Measurements from ENCODE around the gene PTPN3. TPM values are rescaled to one million over a fixed set of nuclear protein-coding genes. Genes with fewer than 3 reads are reported as not detected.

Gene PTPN3
- total RNA-seq, 1 experiment from 2014 or later, result 20.8 TPM

- TF ChIP-seq TCF7L2 (IDR thresholded peaks at IDR 0.05; ENCODE audit: borderline replicate concordance, extremely low read depth, insufficient read depth, insufficient read length) (no peak), EGR1 (IDR thresholded peaks at IDR 0.05; ENCODE audit: low read depth) (no peak), FOSL1 (IDR thresholded peaks at IDR 0.05; ENCODE audit: low read depth) (peak; percentile 54; the same call in 1 of the 2 replicates), SP1 (IDR thresholded peaks at IDR 0.05; ENCODE audit: low read depth) (peak; percentile 52), EZH2 (IDR thresholded peaks at IDR 0.05) (no peak), REST (IDR thresholded peaks at IDR 0.05; ENCODE audit: low read depth) (no peak), POLR2AphosphoS5 (IDR thresholded peaks at IDR 0.05; ENCODE audit: low read depth, low read length) (no peak), CEBPB (IDR thresholded peaks at IDR 0.05; ENCODE audit: low read depth) (peak; percentile 80), ATF3 (IDR thresholded peaks at IDR 0.05) (no peak), RAD21 (IDR thresholded peaks at IDR 0.05; ENCODE audit: low read depth) (no peak), EZH2phosphoT487 (IDR thresholded peaks at IDR 0.05; ENCODE audit: borderline replicate concordance) (no peak)
Measured at GRCh38 chr9:109507421-109507838, 9.3 kb upstream of the PTPN3 start (continued).

- H3K4me3 ChIP-seq (replicated peaks in 1 of 2; ENCODE audit: low read depth in 1 of 2, low read length in 2 of 2), result no peak overlapping the region
- no peaks in the 10 kb centered on the region for H3K27me3 ChIP-seq (ENCODE audit: insufficient read depth, low read length)
- no peaks in the 10 kb centered on the region for H3K79me2 ChIP-seq (ENCODE audit: insufficient read depth, low read length)
- ATAC-seq (no peak), DNase-seq (ENCODE audit: low read depth, low spot score) (no peak)
- H2AFZ ChIP-seq (ENCODE audit: low read depth, low read length, poor library complexity, severe bottlenecking), result no peak overlapping the region
- no peaks in the 10 kb centered on the region for H3K9me3 ChIP-seq (ENCODE audit: control insufficient read depth in 1 of 2, insufficient read depth in 1 of 2, low read depth in 1 of 2, low read length in 2 of 2)
- RAD21 ChIA-PET (ENCODE audit: low non-redundant PET in 1 of 2, low total read pairs in 2 of 2, uncharacterized antibody in 2 of 2, unreplicated experiment in 2 of 2), result no interaction called here
- no peak overlapping the region for H3K4me2 ChIP-seq (ENCODE audit: low read length)
- H3K27ac ChIP-seq (ENCODE audit: low read depth, low read length), result no peak overlapping the region
- no TSS peak for BruUV-seq (replicated peaks)
- H3K9me2 ChIP-seq (ENCODE audit: insufficient read depth), result no peaks in the 10 kb centered on the region
- TF ChIP-seq EGR1 (IDR thresholded peaks at IDR 0.05; ENCODE audit: low read depth) (no peak), SP1 (IDR thresholded peaks at IDR 0.05; ENCODE audit: low read depth) (no peak), CEBPB (IDR thresholded peaks at IDR 0.05; ENCODE audit: low read depth) (no peak), REST (IDR thresholded peaks at IDR 0.05; ENCODE audit: low read depth) (no peak), EZH2phosphoT487 (IDR thresholded peaks at IDR 0.05; ENCODE audit: borderline replicate concordance) (no peak), RAD21 (IDR thresholded peaks at IDR 0.05; ENCODE audit: low read depth) (no peak)
- CTCF ChIA-PET, result no interaction called here
- H3K36me3 ChIP-seq (ENCODE audit: control insufficient read depth in 1 of 2, insufficient read depth in 2 of 2, low read length in 2 of 2), result no peaks in the 10 kb centered on the region
- H4K20me1 ChIP-seq (ENCODE audit: insufficient read depth), result no peaks in the 10 kb centered on the region
- no peak overlapping the region for H3K9ac ChIP-seq (ENCODE audit: low read length)
- H3K4me1 ChIP-seq (ENCODE audit: control insufficient read depth in 1 of 2, insufficient read depth in 2 of 2, low read length in 2 of 2), result peaks cover 0 to 5% of the 10 kb centered on the region in 2 experiments; a peak in 1 of 4 replicates
- POLR2A ChIA-PET, result no interaction called here
- intact Hi-C loops (cut with micrococcal nuclease), result no loop called here
Measured at GRCh38 chr9:109506097-109506712, 8.1 kb upstream of the PTPN3 start.

Measured in HCT116 (cell line).